Neural cell (in vitro differentiated cells): ENCODE data around the gene IZUMO1R.

Experiments
- CTCF ChIP-seq: fragments of 450-650 bp; IDR thresholded peaks from 2 replicates; pipeline ENCODE4 v1.5.1; 2014; ENCODE audit warnings: antibody characterized with exemption, mild to moderate bottlenecking, moderate library complexity; ENCODE audit not compliant: poor library complexity, severe bottlenecking
- EP300 ChIP-seq: fragments of 450-650 bp; conservative IDR thresholded peaks from 2 replicates; pipeline ENCODE4 v1.6.1; 2014; ENCODE audit warnings: antibody characterized with exemption, mild to moderate bottlenecking, moderate library complexity; ENCODE audit not compliant: poor library complexity, severe bottlenecking
- POLR2AphosphoS5 ChIP-seq: IDR thresholded peaks from 2 replicates; pipeline ENCODE4 v1.6.1; 2012
- RAD21 ChIP-seq: fragments of 450-650 bp; conservative IDR thresholded peaks from 2 replicates; pipeline ENCODE4 v1.6.1; 2014; ENCODE audit warnings: antibody characterized with exemption, mild to moderate bottlenecking, moderate library complexity
- REST ChIP-seq: IDR thresholded peaks from 2 replicates; pipeline ENCODE4 v1.6.1; 2012; ENCODE audit warnings: borderline replicate concordance
- SMC3 ChIP-seq: fragments of 450-650 bp; conservative IDR thresholded peaks from 2 replicates; pipeline ENCODE4 v1.6.1; 2014; ENCODE audit warnings: antibody characterized with exemption, mild to moderate bottlenecking, moderate library complexity; ENCODE audit not compliant: poor library complexity
- TAF1 ChIP-seq: IDR thresholded peaks from 2 replicates; pipeline ENCODE4 v1.6.1; 2012; ENCODE audit warnings: low read depth

GRCh38 chr11:94332814-94333213 is 28.4 kb downstream of the IZUMO1R start:
- no peak for TF ChIP-seq CTCF
- no peak for TF ChIP-seq EP300
- TF ChIP-seq SMC3: no peak
- TF ChIP-seq POLR2AphosphoS5: no peak
- TF ChIP-seq REST: no peak
- no peak for TF ChIP-seq RAD21
- no peak for TF ChIP-seq TAF1
